Sigmoid colon (tissue), 4 donors: Measurements from ENCODE around the gene GABPB2.

ENCODE experiments used
- POLR2A ChIP-seq, 2 donors: fragments of 450-650 bp; IDR thresholded peaks; one replicate each; pipeline ENCODE4 v1.6.1; 2016; ENCODE audit warnings: antibody characterized with exemption in 2 of 2, mild to moderate bottlenecking in 2 of 2, moderate library complexity in 2 of 2
- POLR2AphosphoS5 ChIP-seq, 4 donors: sonication (generic); formaldehyde crosslinking; IDR thresholded peaks; one replicate each; pipeline ENCODE4 v1.6.1; 2017; ENCODE audit warnings: antibody characterized with exemption in 4 of 4
- TF ChIP-seq, protein P1 (sequence below), 4 experiments: fragments of 450-650 bp in 3 of 4; fragments of 200-600 bp in 1 of 4; IDR thresholded peaks; one replicate each; pipeline ENCODE4 v1.5.1; 2016 to 2019; ENCODE audit warnings: antibody characterized with exemption in 4 of 4, mild to moderate bottlenecking in 3 of 4, moderate library complexity in 2 of 4

DNA sequence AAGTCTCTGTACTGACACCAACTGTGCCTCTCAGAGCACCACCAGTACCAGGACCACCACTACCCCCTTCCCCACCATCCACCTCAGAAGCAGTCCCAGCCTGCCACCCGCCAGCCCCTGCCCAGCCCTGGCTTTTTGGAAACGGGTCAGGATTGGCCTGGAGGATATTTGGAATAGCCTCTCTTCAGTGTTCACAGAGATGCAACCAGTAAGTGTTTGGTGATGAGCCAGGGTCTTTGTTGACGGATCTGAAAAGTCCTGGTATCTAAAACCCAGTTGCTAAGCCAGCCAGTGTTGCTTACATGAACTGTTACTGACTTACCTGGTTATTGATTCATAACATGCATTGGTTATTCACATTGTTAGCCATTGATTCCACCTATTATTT, 21.9 kb upstream of the GABPB2 start:
- TF ChIP-seq POLR2A (IDR thresholded peaks at IDR 0.05) (no peak), POLR2AphosphoS5 (IDR thresholded peaks at IDR 0.05) (no peak)
- TF ChIP-seq, protein P1, sequence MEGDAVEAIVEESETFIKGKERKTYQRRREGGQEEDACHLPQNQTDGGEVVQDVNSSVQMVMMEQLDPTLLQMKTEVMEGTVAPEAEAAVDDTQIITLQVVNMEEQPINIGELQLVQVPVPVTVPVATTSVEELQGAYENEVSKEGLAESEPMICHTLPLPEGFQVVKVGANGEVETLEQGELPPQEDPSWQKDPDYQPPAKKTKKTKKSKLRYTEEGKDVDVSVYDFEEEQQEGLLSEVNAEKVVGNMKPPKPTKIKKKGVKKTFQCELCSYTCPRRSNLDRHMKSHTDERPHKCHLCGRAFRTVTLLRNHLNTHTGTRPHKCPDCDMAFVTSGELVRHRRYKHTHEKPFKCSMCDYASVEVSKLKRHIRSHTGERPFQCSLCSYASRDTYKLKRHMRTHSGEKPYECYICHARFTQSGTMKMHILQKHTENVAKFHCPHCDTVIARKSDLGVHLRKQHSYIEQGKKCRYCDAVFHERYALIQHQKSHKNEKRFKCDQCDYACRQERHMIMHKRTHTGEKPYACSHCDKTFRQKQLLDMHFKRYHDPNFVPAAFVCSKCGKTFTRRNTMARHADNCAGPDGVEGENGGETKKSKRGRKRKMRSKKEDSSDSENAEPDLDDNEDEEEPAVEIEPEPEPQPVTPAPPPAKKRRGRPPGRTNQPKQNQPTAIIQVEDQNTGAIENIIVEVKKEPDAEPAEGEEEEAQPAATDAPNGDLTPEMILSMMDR (IDR thresholded peaks at IDR 0.05): peak in 3 of 4 experiments; percentile 42 to 57 (median 47)
